Suprapubic skin (tissue), 4 donors: ENCODE results near the gene LCE7A. TPM values are rescaled to one million over a fixed set of nuclear protein-coding genes. Genes with fewer than 3 reads are reported as not detected.

Source experiments
- DNase-seq, 2 donors: peaks; one replicate each; pipeline ENCODE4 v3.0.0-alpha.2; 2019; ENCODE audit warnings: low spot score in 2 of 2
- H3K27ac ChIP-seq: fragments of 200-600 bp; sonication (generic); one replicate; pipeline ENCODE4 v1.5.1; 2019
- H3K27me3 ChIP-seq: fragments of 200-600 bp; sonication (generic); one replicate; pipeline ENCODE4 v1.5.1; 2019
- H3K36me3 ChIP-seq: fragments of 200-600 bp; sonication (generic); one replicate; pipeline ENCODE4 v1.5.1; 2019
- H3K4me1 ChIP-seq: fragments of 200-600 bp; sonication (generic); one replicate; pipeline ENCODE4 v1.5.1; 2019
- H3K4me3 ChIP-seq: fragments of 200-600 bp; sonication (generic); one replicate; pipeline ENCODE4 v1.5.1; 2019; ENCODE audit warnings: mild to moderate bottlenecking
- H3K9me3 ChIP-seq: fragments of 200-600 bp; sonication (generic); one replicate; pipeline ENCODE4 v1.5.1; 2019
- EP300 ChIP-seq: sonication (generic); formaldehyde crosslinking; IDR thresholded peaks from one replicate; pipeline ENCODE4 v1.6.1; 2017; ENCODE audit warnings: antibody characterized with exemption
- POLR2A ChIP-seq, 2 donors: fragments of 450-650 bp; IDR thresholded peaks; one replicate each; pipeline ENCODE4 v1.6.1; 2017; ENCODE audit warnings: antibody characterized with exemption in 2 of 2, mild to moderate bottlenecking in 2 of 2, moderate library complexity in 2 of 2
- POLR2AphosphoS5 ChIP-seq, 3 donors: sonication (generic); formaldehyde crosslinking; IDR thresholded peaks; one replicate each; pipeline ENCODE4 v1.6.1; 2017; ENCODE audit warnings: antibody characterized with exemption in 3 of 3
- WGBS: methylation state at CpG from one replicate; pipeline ENCODE4 v1.1.5; 2018; 5-methylcytosine and 5-hydroxymethylcytosine counted together
- total RNA-seq, 4 donors: library from RNA; depleted of rRNA; stranded (reverse); fragments of >200 nt; gene quantifications; one replicate each; pipeline ENCODE4 v1.1.0, GENCODE V29; 2016
- TF ChIP-seq, protein P1 (sequence below), 2 donors: fragments of 200-600 bp in 1 of 2; fragments of 450-650 bp in 1 of 2; sonication (generic) in 1 of 2; IDR thresholded peaks; one replicate each; pipeline ENCODE4 v1.5.1; 2016 to 2019; ENCODE audit warnings: antibody characterized with exemption in 2 of 2, mild to moderate bottlenecking in 1 of 2, moderate library complexity in 1 of 2

LCE7A gene
- total RNA-seq, 4 donors from 2014 or later: not detected

DNA sequence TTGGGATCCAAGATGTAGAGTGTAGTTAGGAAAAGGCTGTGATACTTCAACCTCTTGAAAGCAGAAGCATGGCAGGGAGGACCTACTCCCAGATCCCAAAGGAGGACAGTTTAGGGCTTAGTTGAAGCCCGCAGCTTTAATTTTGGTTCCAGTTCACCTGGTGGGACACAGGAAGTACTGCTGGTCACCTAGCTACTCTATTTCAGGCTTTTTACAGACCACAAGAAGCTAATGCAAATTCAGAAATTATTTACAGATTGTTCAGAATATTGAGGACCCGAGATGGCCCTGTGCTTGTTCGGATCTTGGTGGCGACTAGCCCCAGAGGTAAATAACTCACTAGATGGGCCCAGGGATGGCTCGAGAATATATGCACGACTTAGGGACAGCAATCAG is 11.9 kb downstream of the LCE7A start:
- no peak overlapping the region for H3K4me3 ChIP-seq
- whole genome bisulfite sequencing: 88% methylated on average over 6 of the region's 6 CpGs
- no peaks in the 10 kb centered on the region for H3K4me1 ChIP-seq
- no peaks in the 10 kb centered on the region for H3K27me3 ChIP-seq
- H3K9me3 ChIP-seq: no peaks in the 10 kb centered on the region
- no peak for DNase-seq
- TF ChIP-seq, protein P1, sequence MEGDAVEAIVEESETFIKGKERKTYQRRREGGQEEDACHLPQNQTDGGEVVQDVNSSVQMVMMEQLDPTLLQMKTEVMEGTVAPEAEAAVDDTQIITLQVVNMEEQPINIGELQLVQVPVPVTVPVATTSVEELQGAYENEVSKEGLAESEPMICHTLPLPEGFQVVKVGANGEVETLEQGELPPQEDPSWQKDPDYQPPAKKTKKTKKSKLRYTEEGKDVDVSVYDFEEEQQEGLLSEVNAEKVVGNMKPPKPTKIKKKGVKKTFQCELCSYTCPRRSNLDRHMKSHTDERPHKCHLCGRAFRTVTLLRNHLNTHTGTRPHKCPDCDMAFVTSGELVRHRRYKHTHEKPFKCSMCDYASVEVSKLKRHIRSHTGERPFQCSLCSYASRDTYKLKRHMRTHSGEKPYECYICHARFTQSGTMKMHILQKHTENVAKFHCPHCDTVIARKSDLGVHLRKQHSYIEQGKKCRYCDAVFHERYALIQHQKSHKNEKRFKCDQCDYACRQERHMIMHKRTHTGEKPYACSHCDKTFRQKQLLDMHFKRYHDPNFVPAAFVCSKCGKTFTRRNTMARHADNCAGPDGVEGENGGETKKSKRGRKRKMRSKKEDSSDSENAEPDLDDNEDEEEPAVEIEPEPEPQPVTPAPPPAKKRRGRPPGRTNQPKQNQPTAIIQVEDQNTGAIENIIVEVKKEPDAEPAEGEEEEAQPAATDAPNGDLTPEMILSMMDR (IDR thresholded peaks at IDR 0.05): peak in 1 of 2 donors; percentile 0
- TF ChIP-seq EP300: no peak
- H3K27ac ChIP-seq: no peak overlapping the region
- no peaks in the 10 kb centered on the region for H3K36me3 ChIP-seq

DNA sequence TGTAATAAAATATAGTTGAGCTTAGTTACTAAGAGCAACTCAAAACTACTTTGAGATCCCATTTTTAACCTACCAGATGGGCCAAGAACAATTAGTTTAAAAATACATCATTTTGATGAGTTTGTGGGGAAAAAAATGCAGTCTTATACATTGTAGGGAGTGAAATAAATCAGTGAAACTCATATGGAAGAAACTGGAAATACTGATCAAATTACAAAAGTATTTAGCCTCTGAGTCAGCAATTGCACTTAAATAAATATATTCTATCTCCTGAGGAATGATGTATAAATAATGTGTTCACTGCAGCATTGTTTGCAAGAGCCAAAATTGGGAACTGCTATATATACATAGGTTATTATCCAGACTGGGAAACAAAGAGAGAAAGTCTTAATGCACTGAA is 13.7 kb downstream of the LCE7A start:
- Histone ChIP-seq H3K27me3 (no peaks in the 10 kb centered on the region), H3K4me3 (no peak overlapping the region), H3K9me3 (no peaks in the 10 kb centered on the region), H3K36me3 (no peaks in the 10 kb centered on the region), H3K27ac (no peak overlapping the region), H3K4me1 (no peaks in the 10 kb centered on the region)
- no peak for TF ChIP-seq POLR2AphosphoS5 (IDR thresholded peaks at IDR 0.05)
- no peak for TF ChIP-seq EP300
- TF ChIP-seq, protein P1 (IDR thresholded peaks at IDR 0.05): no peak
- TF ChIP-seq POLR2A (IDR thresholded peaks at IDR 0.05): no peak
- no peak for DNase-seq

DNA sequence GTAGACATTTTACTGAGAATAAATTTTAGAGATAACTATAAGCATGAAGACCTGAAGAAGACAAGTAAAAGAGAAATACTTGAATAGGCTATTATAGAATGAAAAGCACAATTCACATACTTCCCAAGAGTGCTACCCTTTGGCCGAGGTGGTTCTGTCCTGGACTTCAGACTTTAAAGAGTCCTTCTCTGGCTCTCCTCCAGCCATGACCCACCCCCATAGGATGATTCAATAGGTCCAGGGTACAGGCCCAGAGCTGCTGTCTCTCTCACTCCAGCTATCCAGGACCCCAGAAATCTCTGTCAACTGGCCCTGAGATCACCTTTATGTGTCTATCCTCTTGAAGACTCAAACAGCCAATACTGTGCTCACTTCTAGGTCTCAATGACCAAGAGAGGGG is 17.0 kb downstream of the LCE7A start:
- Histone ChIP-seq H3K27ac (no peak overlapping the region), H3K9me3 (no peaks in the 10 kb centered on the region), H3K4me3 (no peak overlapping the region), H3K27me3 (no peaks in the 10 kb centered on the region), H3K36me3 (no peaks in the 10 kb centered on the region), H3K4me1 (peaks cover 6% of the 10 kb centered on the region)
- TF ChIP-seq, protein P1 (IDR thresholded peaks at IDR 0.05): no peak
- TF ChIP-seq POLR2AphosphoS5 (IDR thresholded peaks at IDR 0.05): no peak
- TF ChIP-seq EP300: no peak
- TF ChIP-seq POLR2A (IDR thresholded peaks at IDR 0.05): no peak
- WGBS: 86% methylated on average over 1 of the region's 1 CpG
- no peak for DNase-seq

DNA sequence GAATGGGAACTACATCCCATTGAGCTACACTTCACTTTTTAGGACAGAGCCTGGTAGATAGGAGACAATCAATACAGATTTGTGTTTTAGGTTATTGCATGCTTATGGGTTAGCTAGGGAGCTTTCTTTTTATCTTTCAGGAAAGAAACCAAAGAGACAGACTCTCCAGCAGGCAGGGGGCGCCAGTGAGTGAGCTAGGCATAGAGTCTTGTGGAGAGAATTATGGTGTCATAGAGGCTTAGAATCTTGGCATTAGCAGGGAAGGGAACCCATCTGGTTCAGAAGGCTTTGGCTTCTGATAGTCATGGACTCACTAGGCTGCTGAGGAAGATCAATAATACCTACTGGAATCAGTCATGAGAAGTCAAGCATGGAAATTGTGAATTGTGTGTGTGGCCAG is 18.2 kb downstream of the LCE7A start, which contains the start of gene SMCP:
Gene SMCP (plus strand): TSS at position 281 of the 400 bp plus-strand sequence. CDS start 6,101 bp downstream, outside the sequence.
- no peak within 1 kb of the TSS for H3K27ac ChIP-seq
- no peaks in the 10 kb centered on the region for H3K9me3 ChIP-seq
- DNase-seq: no peak
- no peak for TF ChIP-seq POLR2A (IDR thresholded peaks at IDR 0.05)
- no peak for TF ChIP-seq EP300
- TF ChIP-seq, protein P1 (IDR thresholded peaks at IDR 0.05): no peak
- TF ChIP-seq POLR2AphosphoS5 (IDR thresholded peaks at IDR 0.05): no peak
- peaks cover 6% of the 10 kb centered on the region for H3K4me1 ChIP-seq
- 18% methylated on average over 1 of the region's 1 CpG for WGBS
- no peaks in the 10 kb centered on the region for H3K27me3 ChIP-seq
- no peaks in the 10 kb centered on the region for H3K36me3 ChIP-seq
- H3K4me3 ChIP-seq: no peak within 1 kb of the TSS

DNA sequence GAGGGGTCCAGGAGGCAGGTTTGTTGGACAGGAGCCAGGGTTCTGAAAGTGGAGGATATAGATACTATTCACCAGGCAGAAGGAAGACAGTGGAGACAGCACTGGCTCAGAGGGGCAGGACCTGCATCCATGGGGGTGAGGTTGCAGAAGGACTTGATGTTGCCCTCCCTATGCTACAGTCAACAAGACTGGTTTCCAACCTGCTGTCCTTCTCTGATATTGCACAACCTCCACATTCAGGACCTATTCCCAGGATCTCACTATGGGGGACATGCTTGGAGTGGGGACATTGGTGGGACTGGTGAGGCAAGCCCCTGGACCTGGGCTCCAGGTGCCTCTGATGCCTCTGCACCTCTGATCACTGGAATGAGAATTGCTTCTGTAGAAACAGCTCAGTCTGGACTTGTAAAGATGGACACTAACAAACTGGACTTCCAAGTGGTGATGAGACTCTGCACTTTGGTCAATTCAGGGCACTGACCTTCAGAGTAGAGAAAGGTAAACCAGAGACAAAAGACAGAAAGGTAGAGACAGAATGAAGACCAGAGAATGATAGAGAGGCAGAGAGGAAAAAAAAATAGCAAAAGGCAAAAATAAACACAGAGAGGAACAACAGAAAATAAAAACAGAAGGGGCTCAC is 19.9 kb downstream of the LCE7A start:
- TF ChIP-seq POLR2A (IDR thresholded peaks at IDR 0.05) (no peak), POLR2AphosphoS5 (IDR thresholded peaks at IDR 0.05) (no peak)
- TF ChIP-seq, protein P1 (IDR thresholded peaks at IDR 0.05): no peak
- no peaks in the 10 kb centered on the region for H3K36me3 ChIP-seq
- H3K4me1 ChIP-seq: peaks cover 6% of the 10 kb centered on the region
- no peak for DNase-seq
- no peak overlapping the region for H3K4me3 ChIP-seq
- peak overlapping the region; percentile 31 for H3K27ac ChIP-seq
- H3K27me3 ChIP-seq: no peaks in the 10 kb centered on the region
- H3K9me3 ChIP-seq: no peaks in the 10 kb centered on the region
